Testis (tissue), 2 donors: Measurements from ENCODE around the gene PMEL.
"Not testable (repeated sequence)": the region's sequence is repeated elsewhere in the genome, so short reads cannot be mapped to it uniquely, and the experiment has no call there.

Experiments used
- CTCF ChIP-seq, 3 experiments: fragments of 450-650 bp in 2 of 3; fragments of 200-600 bp in 1 of 3; sonication (generic) in 1 of 3; IDR thresholded peaks; one replicate each; pipeline ENCODE4 v1.5.1; 2016 to 2019; ENCODE audit warnings: antibody characterized with exemption in 3 of 3, mild to moderate bottlenecking in 2 of 3, moderate library complexity in 1 of 3
- POLR2A ChIP-seq: fragments of 450-650 bp; IDR thresholded peaks from one replicate; pipeline ENCODE4 v1.6.1; 2017; ENCODE audit warnings: antibody characterized with exemption, mild to moderate bottlenecking, moderate library complexity

GRCh38 chr12:55923648-55924047, 42.2 kb downstream of the PMEL start:
- TF ChIP-seq CTCF (IDR thresholded peaks at IDR 0.05); POLR2A: not testable (repeated sequence)
